K562 (cell line): ENCODE measurements around the gene APC. TPM values are rescaled to one million over a fixed set of nuclear protein-coding genes. Genes with fewer than 3 reads are reported as not detected.

Experiments
- ATAC-seq: fragments of 200-7000 bp; cut with Tn5 transposase; 3 replicates; pipeline ENCODE4 v1.9.1; 2020; ENCODE audit warnings: moderate library complexity
- BruUV-seq: library from RNA; stranded (reverse); fragments of 400-500 nt; replicated peaks from 2 replicates; lab custom pipeline; 2021; lab: Mats Ljungman, UMichigan
- CTCF ChIA-PET: fragments of 300-600 bp; formaldehyde crosslinking; extraction: SDS; loops from one replicate; lab custom pipeline; 2021; ENCODE audit warnings: low intra/inter-chr PET ratio; lab: Yijun Ruan, JAX
- POLR2A ChIA-PET: fragments of 300-600, 350-650 bp; sonication (Branson Sonifier 250); formaldehyde crosslinking; extraction: SDS; loops from one replicate; lab custom pipeline; 2021; ENCODE audit warnings: antibody characterized with exemption, inconsistent platforms; lab: Yijun Ruan, JAX
- DNase-seq, 4 experiments: peaks; one replicate each; pipeline versions ENCODE4 v3.0.0 to v3.0.0-alpha.2; 2011 to 2018; ENCODE audit warnings: low spot score in 3 of 4, mixed read lengths in 3 of 4; ENCODE audit errors: extremely low read depth in 1 of 4
- FAIRE-seq: peaks from 2 replicates; lab custom pipeline; 2011; peaks lifted over from hg19 to GRCh38; lab: Jason Lieb, UNC
- H2AFZ ChIP-seq: 2 replicates; pipeline ENCODE4 v1.6.0; 2011; ENCODE audit warnings: low read depth, low read length, control low read depth, inconsistent platforms
- H3K27ac ChIP-seq: fragments of 200-600 bp; 3 replicates; pipeline ENCODE4 v1.8.0; 2011; ENCODE audit warnings: low read depth, mild to moderate bottlenecking, control low read depth, inconsistent platforms, low read length, moderate library complexity, mixed read lengths; ENCODE audit errors: extremely low read depth
- H3K27me3 ChIP-seq, 2 experiments: fragments of 300-600 bp in 1 of 2; 2 replicates in 1 of 2; 3 replicates in 1 of 2; pipeline versions ENCODE4 v1.6.0 to v1.8.0; 2011; ENCODE audit warnings: inconsistent platforms in 2 of 2, low read length in 2 of 2, mild to moderate bottlenecking in 1 of 2, mixed read lengths in 1 of 2, moderate library complexity in 1 of 2; ENCODE audit not compliant: control insufficient read depth in 2 of 2, insufficient read depth in 2 of 2
- H3K36me3 ChIP-seq: fragments of 300-600 bp; 3 replicates; pipeline ENCODE4 v1.8.0; 2011; ENCODE audit warnings: mild to moderate bottlenecking, low read length, inconsistent platforms; ENCODE audit not compliant: control insufficient read depth, insufficient read depth
- H3K4me1 ChIP-seq, 2 experiments: fragments of 200-600 bp in 1 of 2; replicated peaks in 1 of 2; 2 replicates in 1 of 2; 3 replicates in 1 of 2; pipeline versions ENCODE4 v1.5.1 to v1.8.0; 2011; ENCODE audit warnings: inconsistent platforms in 2 of 2, low read length in 2 of 2, mild to moderate bottlenecking in 1 of 2, mixed read lengths in 1 of 2, moderate library complexity in 1 of 2; ENCODE audit not compliant: control insufficient read depth in 2 of 2, insufficient read depth in 2 of 2
- H3K4me2 ChIP-seq: 2 replicates; pipeline ENCODE4 v1.6.1; 2011; ENCODE audit warnings: low read length, control low read depth, inconsistent platforms, mixed read lengths; ENCODE audit not compliant: insufficient read depth
- H3K4me3 ChIP-seq: fragments of 200-600 bp; sonication (generic), shearing (Covaris generic); 2 replicates; pipeline ENCODE4 v1.5.1; 2016; ENCODE audit warnings: control low read depth, inconsistent platforms
- H3K79me2 ChIP-seq: fragments of 200-600 bp; 3 replicates; pipeline ENCODE4 v1.8.0; 2011; ENCODE audit warnings: low read length, inconsistent platforms; ENCODE audit not compliant: control insufficient read depth, insufficient read depth
- H3K9ac ChIP-seq, 2 experiments: 2 replicates each; pipeline versions ENCODE4 v1.6.0 to v1.6.1; 2011; ENCODE audit warnings: low read depth in 2 of 2, low read length in 2 of 2, control low read depth in 1 of 2, inconsistent platforms in 1 of 2, mild to moderate bottlenecking in 1 of 2, mixed read lengths in 1 of 2; ENCODE audit not compliant: insufficient read depth in 1 of 2
- H3K9me1 ChIP-seq: one replicate; pipeline ENCODE4 v1.6.0; 2011; ENCODE audit warnings: inconsistent platforms, mild to moderate bottlenecking, low read length, moderate library complexity; ENCODE audit not compliant: control insufficient read depth, insufficient read depth
- H3K9me3 ChIP-seq: replicated peaks from 2 replicates; pipeline ENCODE4 v1.5.1; 2011; ENCODE audit warnings: low read depth, low read length, inconsistent platforms; ENCODE audit not compliant: control insufficient read depth, insufficient read depth
- H4K20me1 ChIP-seq: replicated peaks from 2 replicates; pipeline ENCODE4 v1.6.1; 2011; ENCODE audit warnings: low read length, inconsistent platforms, mixed read lengths; ENCODE audit not compliant: control insufficient read depth, insufficient read depth
- BACH1 ChIP-seq: fragments of 200-800 bp; sonication (Bioruptor generic); IDR thresholded peaks from 2 replicates; pipeline ENCODE4 v1.6.1; 2016; ENCODE audit warnings: missing genetic modification characterization, missing compliant biosample characterization
- CBX2 ChIP-seq: fragments of 200-600 bp; sonication (generic); IDR thresholded peaks from one replicate; pipeline ENCODE4 v1.6.1; 2012; ENCODE audit warnings: mild to moderate bottlenecking, low read length, inconsistent platforms; ENCODE audit not compliant: insufficient read depth, poor library complexity, severe bottlenecking
- HDAC6 ChIP-seq: IDR thresholded peaks from 2 replicates; pipeline ENCODE4 v1.6.1; 2012; ENCODE audit warnings: low read depth, mild to moderate bottlenecking, control low read depth, inconsistent platforms, low read length, moderate library complexity
- KAT8 ChIP-seq: fragments of 450-650 bp; IDR thresholded peaks from 2 replicates; pipeline ENCODE4 v1.6.1; 2016; ENCODE audit warnings: low read depth, mild to moderate bottlenecking
- MCM2 ChIP-seq: fragments of 450-650 bp; IDR thresholded peaks from 2 replicates; pipeline ENCODE4 v1.6.1; 2017; ENCODE audit warnings: low read depth, mild to moderate bottlenecking
- MYBL2 ChIP-seq, 2 experiments: fragments of 450-650 bp in 1 of 2; sonication (generic) in 1 of 2; formaldehyde crosslinking in 1 of 2; IDR thresholded peaks; 2 replicates each; pipeline versions ENCODE4 v1.6.1 to v1.8.1; 2017 to 2022; ENCODE audit warnings: borderline replicate concordance in 1 of 2, inconsistent platforms in 1 of 2, low read depth in 1 of 2, mild to moderate bottlenecking in 1 of 2, missing genetic modification reagents in 1 of 2, moderate library complexity in 1 of 2
- NCOA6 ChIP-seq: fragments of 450-650 bp; IDR thresholded peaks from 2 replicates; pipeline ENCODE4 v1.6.1; 2017; ENCODE audit warnings: mild to moderate bottlenecking
- SMARCA5 ChIP-seq: fragments of 450-650 bp; IDR thresholded peaks from 2 replicates; pipeline ENCODE4 v1.6.1; 2016
- ZSCAN29 ChIP-seq: fragments of 450-650 bp; IDR thresholded peaks from 2 replicates; pipeline ENCODE4 v1.6.1; 2017
- WGBS: fragments of 100-300 bp; shearing (Covaris generic); methylation state at CpG from one replicate; pipeline ENCODE4 v1.1.6; 2016; ENCODE audit warnings: low coverage, mixed read lengths; ENCODE audit not compliant: insufficient coverage; ENCODE audit errors: missing lambda C conversion rate; 5-methylcytosine and 5-hydroxymethylcytosine counted together
- in situ Hi-C: fragments of 300-500 bp; cut with MboI; formaldehyde crosslinking; loops from 4 replicates; pipeline ENCODE4 v1.15.0; 2018; ENCODE audit warnings: inconsistent platforms, mixed read lengths
- intact Hi-C: fragments of 100-400 bp; cut with micrococcal nuclease; formaldehyde crosslinking; loops from 2 replicates; pipeline ENCODE4 v1.14.2; 2022
- polyA plus RNA-seq, 8 experiments: library from polyadenylated mRNA; depleted of rRNA in 4 of 8; stranded (reverse) in 5 of 8; unstranded in 3 of 8; fragments of >200 nt; fragmentation: Nextera tagmentation in 2 of 8; fragmentation: Illumina TruSeq in 1 of 8; extraction: Ambion mirVana in 2 of 8; extraction: Trizol in 1 of 8; gene quantifications; 2 replicates each; pipeline versions ENCODE4 v1.2.1 to v1.2.3, GENCODE V29; 2011 to 2014; ENCODE audit warnings: inconsistent platforms in 1 of 8, missing spikeins in 1 of 8
- total RNA-seq, 7 experiments: library from RNA; depleted of rRNA in 6 of 7; stranded (reverse); fragments of >200 nt in 6 of 7; fragmentation: Illumina TruSeq in 2 of 7; extraction: Trizol in 2 of 7; gene quantifications; 2 replicates each; pipeline versions ENCODE4 v1.2.1 to v1.2.3, GENCODE V29; 2011 to 2021; ENCODE audit warnings: low replicate concordance in 1 of 7
- TF ChIP-seq, protein P1 (sequence below), 2 experiments: fragments of 450-650 bp; IDR thresholded peaks; 2 replicates each; pipeline ENCODE4 v1.6.1; 2016
- TF ChIP-seq, protein P2 (sequence below), 2 experiments: fragments of 450-650 bp; IDR thresholded peaks; 2 replicates each; pipeline ENCODE4 v1.6.1; 2016; ENCODE audit warnings: mild to moderate bottlenecking in 2 of 2, borderline replicate concordance in 1 of 2, low read depth in 1 of 2, moderate library complexity in 1 of 2

APC gene
- total and polyA plus RNA-seq, 9 of the 15 experiments (the other 6 are each of a cell fraction or from before 2014, with no cell fraction given) = 5.7 to 29.5 (median 15.4) TPM

- BruUV-seq = no TSS peak
- ATAC-seq (peak; percentile 90), FAIRE-seq (peak; percentile 97), DNase-seq (peak; percentile 98 to 99 (median 98))
- Histone ChIP-seq H3K4me3 (peak overlapping the region; percentile 82), H3K9me1 (no peaks in the 10 kb centered on the region), H3K36me3 (no peaks in the 10 kb centered on the region), H3K27ac (peak overlapping the region; percentile 90), H3K9ac (peak overlapping the region; percentile 91 to 99), H2AFZ (peak overlapping the region; percentile 96), H3K27me3 (no peaks in the 10 kb centered on the region), H4K20me1 (no peaks in the 10 kb centered on the region), H3K4me1 (peaks cover 32 to 47% of the 10 kb centered on the region in 2 experiments), H3K9me3 (no peaks in the 10 kb centered on the region), H3K4me2 (peak overlapping the region; percentile 93), H3K79me2 (peaks cover 44% of the 10 kb centered on the region)
- intact Hi-C loops = no loop called here
- POLR2A ChIA-PET = interaction anchor here (0.7 to 2.1 kb wide), 10 partner anchors 9 to 152 kb away, joined by 3 to 8 read pairs (median 5); partner anchors contain the start of gene APC
- in situ Hi-C loops = no loop called here
- CTCF ChIA-PET = no interaction called here
- WGBS = under 1% methylated on average over 48 of the region's 61 CpGs
- TF ChIP-seq ZSCAN29 = no peak
- TF ChIP-seq SMARCA5 = no peak
- TF ChIP-seq NCOA6 = no peak
- no peak for TF ChIP-seq HDAC6
- no peak for TF ChIP-seq KAT8
- no peak for TF ChIP-seq BACH1
- TF ChIP-seq, protein P1, sequence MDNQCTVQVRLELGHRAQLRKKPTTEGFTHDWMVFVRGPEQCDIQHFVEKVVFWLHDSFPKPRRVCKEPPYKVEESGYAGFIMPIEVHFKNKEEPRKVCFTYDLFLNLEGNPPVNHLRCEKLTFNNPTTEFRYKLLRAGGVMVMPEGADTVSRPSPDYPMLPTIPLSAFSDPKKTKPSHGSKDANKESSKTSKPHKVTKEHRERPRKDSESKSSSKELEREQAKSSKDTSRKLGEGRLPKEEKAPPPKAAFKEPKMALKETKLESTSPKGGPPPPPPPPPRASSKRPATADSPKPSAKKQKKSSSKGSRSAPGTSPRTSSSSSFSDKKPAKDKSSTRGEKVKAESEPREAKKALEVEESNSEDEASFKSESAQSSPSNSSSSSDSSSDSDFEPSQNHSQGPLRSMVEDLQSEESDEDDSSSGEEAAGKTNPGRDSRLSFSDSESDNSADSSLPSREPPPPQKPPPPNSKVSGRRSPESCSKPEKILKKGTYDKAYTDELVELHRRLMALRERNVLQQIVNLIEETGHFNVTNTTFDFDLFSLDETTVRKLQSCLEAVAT (IDR thresholded peaks at IDR 0.05) = peak in 1 of 2 experiments; percentile 38; a peak in 1 of 4 replicates
- TF ChIP-seq, protein P2, sequence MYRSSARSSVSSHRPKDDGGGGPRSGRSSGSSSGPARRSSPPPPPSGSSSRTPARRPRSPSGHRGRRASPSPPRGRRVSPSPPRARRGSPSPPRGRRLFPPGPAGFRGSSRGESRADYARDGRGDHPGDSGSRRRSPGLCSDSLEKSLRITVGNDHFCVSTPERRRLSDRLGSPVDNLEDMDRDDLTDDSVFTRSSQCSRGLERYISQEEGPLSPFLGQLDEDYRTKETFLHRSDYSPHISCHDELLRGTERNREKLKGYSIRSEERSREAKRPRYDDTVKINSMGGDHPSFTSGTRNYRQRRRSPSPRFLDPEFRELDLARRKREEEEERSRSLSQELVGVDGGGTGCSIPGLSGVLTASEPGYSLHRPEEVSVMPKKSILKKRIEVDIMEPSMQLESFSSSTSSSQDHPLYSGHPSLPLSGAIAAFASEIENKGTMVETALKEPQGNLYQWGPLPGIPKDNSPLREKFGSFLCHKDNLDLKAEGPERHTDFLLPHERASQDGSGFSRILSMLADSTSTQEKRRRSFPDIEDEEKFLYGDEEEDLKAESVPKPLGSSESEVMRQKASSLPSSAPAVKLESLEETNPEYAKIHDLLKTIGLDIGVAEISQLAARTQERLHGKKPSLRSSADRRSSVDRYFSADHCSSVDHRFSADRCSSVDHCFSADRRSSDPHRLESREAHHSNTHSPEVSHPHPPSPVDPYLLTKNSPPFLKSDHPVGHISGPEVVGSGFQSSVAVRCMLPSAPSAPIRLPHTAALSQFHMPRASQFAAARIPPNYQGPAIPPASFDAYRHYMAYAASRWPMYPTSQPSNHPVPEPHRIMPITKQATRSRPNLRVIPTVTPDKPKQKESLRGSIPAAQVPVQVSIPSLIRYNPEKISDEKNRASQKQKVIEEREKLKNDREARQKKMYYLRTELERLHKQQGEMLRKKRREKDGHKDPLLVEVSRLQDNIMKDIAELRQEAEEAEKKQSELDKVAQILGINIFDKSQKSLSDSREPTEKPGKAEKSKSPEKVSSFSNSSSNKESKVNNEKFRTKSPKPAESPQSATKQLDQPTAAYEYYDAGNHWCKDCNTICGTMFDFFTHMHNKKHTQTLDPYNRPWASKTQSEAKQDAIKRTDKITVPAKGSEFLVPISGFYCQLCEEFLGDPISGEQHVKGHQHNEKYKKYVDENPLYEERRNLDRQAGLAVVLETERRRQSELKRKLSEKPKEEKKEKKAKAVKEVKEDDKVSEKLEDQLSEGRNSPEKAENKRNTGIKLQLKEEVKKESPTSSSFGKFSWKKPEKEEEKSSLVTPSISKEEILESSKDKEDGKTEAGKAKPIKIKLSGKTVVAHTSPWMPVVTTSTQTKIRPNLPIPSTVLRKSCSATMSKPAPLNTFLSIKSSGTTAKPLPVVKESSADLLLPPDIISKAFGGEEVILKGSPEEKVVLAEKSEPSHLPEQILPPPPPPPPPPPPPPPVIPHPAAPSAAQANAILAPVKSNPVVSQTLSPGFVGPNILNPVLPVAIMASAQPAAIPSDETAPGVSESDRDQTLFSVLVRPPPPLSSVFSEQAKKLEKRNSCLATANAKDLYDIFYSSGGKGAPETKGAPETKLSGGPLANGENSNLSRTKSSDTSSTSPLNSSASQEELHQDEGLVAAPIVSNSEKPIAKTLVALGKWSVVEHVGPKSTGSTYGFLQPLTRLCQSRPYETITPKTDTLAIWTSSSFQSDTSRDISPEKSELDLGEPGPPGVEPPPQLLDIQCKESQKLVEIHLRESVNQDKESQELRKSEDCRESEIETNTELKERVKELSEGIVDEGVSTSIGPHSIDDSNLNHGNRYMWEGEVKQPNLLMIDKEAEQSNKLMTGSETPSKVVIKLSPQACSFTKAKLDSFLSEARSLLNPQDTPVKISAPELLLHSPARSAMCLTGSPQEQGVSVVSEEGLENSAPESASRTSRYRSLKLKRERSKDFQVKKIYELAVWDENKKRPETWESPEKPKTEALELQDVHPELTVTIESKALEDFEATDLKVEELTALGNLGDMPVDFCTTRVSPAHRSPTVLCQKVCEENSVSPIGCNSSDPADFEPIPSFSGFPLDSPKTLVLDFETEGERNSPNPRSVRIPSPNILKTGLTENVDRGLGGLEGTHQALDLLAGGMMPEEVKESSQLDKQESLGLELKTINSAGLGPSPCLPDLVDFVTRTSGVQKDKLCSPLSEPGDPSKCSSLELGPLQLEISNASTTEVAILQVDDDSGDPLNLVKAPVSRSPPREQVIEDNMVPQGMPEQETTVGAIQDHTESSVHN (IDR thresholded peaks at IDR 0.05; ENCODE audit: borderline replicate concordance in 1 of 2, low read depth in 1 of 2) = no peak
- no peak for TF ChIP-seq CBX2
- no peak for TF ChIP-seq MYBL2 (IDR thresholded peaks at IDR 0.05; ENCODE audit: low read depth)
- TF ChIP-seq MYBL2 (CRISPR knock-in tag; IDR thresholded peaks at IDR 0.05; ENCODE audit: borderline replicate concordance) = no peak
- TF ChIP-seq MCM2 = no peak
These were observed 30.2 kb upstream of the APC start for GRCh38 chr5:112707187-112708102.
